T-helper 17 cell (primary cell): ENCODE measurements around the gene ZRANB1. TPM values are rescaled to one million over a fixed set of nuclear protein-coding genes. Genes with fewer than 3 reads are reported as not detected.

Experiments
- ATAC-seq: fragments of 150-1000 bp; cut with Tn5 transposase; 2 replicates; pipeline ENCODE4 v1.10.0; 2021; ENCODE audit warnings: mild to moderate bottlenecking, moderate library complexity
- DNase-seq, 3 donors: peaks; one replicate each; pipeline versions ENCODE4 v3.0.0 to v3.0.0-alpha.2; 2020 to 2021
- H3K9me3 ChIP-seq: one replicate; pipeline ENCODE4 v1.7.0; 2013; ENCODE audit warnings: low read length, mild to moderate bottlenecking; ENCODE audit not compliant: control insufficient read depth, poor library complexity, severe bottlenecking
- H3K27ac Mint-ChIP-seq: one replicate; pipeline ENCODE4 v1.8.0; 2022; ENCODE audit warnings: mild to moderate bottlenecking, moderate library complexity, mixed read lengths
- H3K27me3 Mint-ChIP-seq: one replicate; pipeline ENCODE4 v1.8.0; 2022; ENCODE audit warnings: mixed read lengths
- H3K36me3 Mint-ChIP-seq: one replicate; pipeline ENCODE4 v1.8.0; 2022; ENCODE audit warnings: low read depth, mixed read lengths
- H3K4me1 Mint-ChIP-seq: one replicate; pipeline ENCODE4 v1.8.0; 2022; ENCODE audit warnings: mild to moderate bottlenecking, mixed read lengths
- H3K4me3 Mint-ChIP-seq: one replicate; pipeline ENCODE4 v1.8.0; 2022; ENCODE audit warnings: mild to moderate bottlenecking, moderate library complexity, mixed read lengths
- total RNA-seq, 4 donors: library from RNA in 2 of 4; stranded (reverse) in 2 of 4; gene quantifications; one replicate each; pipeline ENCODE4 v1.2.3 and lab custom pipeline; 2022 to 2026

The ZRANB1 gene
- total RNA-seq, 2 donors from 2014 or later, result 19.4 to 21.3 TPM

GRCh38 chr10:125032474-125033020 lies 90.6 kb downstream of the ZRANB1 start:
- Mint-ChIP-seq H3K4me3 (no peak overlapping the region), H3K27me3 (peaks cover 46% of the 10 kb centered on the region), H3K36me3 (peaks cover 2% of the 10 kb centered on the region), H3K27ac (no peak overlapping the region), H3K4me1 (no peaks in the 10 kb centered on the region)
- DNase-seq (no peak), ATAC-seq (no peak)
- H3K9me3 ChIP-seq, result no peaks in the 10 kb centered on the region

GRCh38 chr10:125033146-125033924 lies 91.4 kb downstream of the ZRANB1 start:
- H3K4me3 Mint-ChIP-seq, result no peak overlapping the region
- no peak overlapping the region for H3K27ac Mint-ChIP-seq

GRCh38 chr10:125034675-125035074 lies 92.8 kb downstream of the ZRANB1 start:
- H3K4me3 Mint-ChIP-seq, result no peak overlapping the region
- H3K4me1 Mint-ChIP-seq, result no peaks in the 10 kb centered on the region
- H3K36me3 Mint-ChIP-seq, result peaks cover 2% of the 10 kb centered on the region
- DNase-seq (no peak), ATAC-seq (no peak)
- peaks cover 39% of the 10 kb centered on the region for H3K27me3 Mint-ChIP-seq
- H3K9me3 ChIP-seq, result no peaks in the 10 kb centered on the region
- H3K27ac Mint-ChIP-seq, result no peak overlapping the region

More at GRCh38 chr10:125033146-125033924, 91.4 kb downstream of the ZRANB1 start:
- Mint-ChIP-seq H3K4me1 (no peaks in the 10 kb centered on the region), H3K36me3 (peaks cover 2% of the 10 kb centered on the region), H3K27me3 (peaks cover 42% of the 10 kb centered on the region)
- DNase-seq (no peak), ATAC-seq (no peak)
- no peaks in the 10 kb centered on the region for H3K9me3 ChIP-seq

GRCh38 chr10:125035136-125035535 lies 93.2 kb downstream of the ZRANB1 start:
- Mint-ChIP-seq H3K4me1 (no peaks in the 10 kb centered on the region), H3K27me3 (peaks cover 39% of the 10 kb centered on the region), H3K27ac (no peak overlapping the region), H3K36me3 (peaks cover 2% of the 10 kb centered on the region), H3K4me3 (no peak overlapping the region)
- H3K9me3 ChIP-seq, result no peaks in the 10 kb centered on the region
- ATAC-seq, result no peak
- no peak for DNase-seq

- H3K9me3 ChIP-seq, result no peaks in the 10 kb centered on the region
- Mint-ChIP-seq H3K27me3 (peaks cover 43% of the 10 kb centered on the region), H3K36me3 (peaks cover 2% of the 10 kb centered on the region), H3K4me1 (no peaks in the 10 kb centered on the region), H3K27ac (no peak overlapping the region), H3K4me3 (no peak overlapping the region)
- ATAC-seq, result no peak
- no peak for DNase-seq
These were observed 93.8 kb downstream of the ZRANB1 start for GRCh38 chr10:125035588-125036295.

GRCh38 chr10:125037145-125037877 lies 95.4 kb downstream of the ZRANB1 start:
- peaks cover 35% of the 10 kb centered on the region for H3K27me3 Mint-ChIP-seq
- H3K36me3 Mint-ChIP-seq, result no peaks in the 10 kb centered on the region
- ATAC-seq, result no peak
- DNase-seq, result no peak
- H3K4me3 Mint-ChIP-seq, result no peak overlapping the region
- H3K9me3 ChIP-seq, result no peaks in the 10 kb centered on the region
- no peak overlapping the region for H3K27ac Mint-ChIP-seq
- H3K4me1 Mint-ChIP-seq, result no peaks in the 10 kb centered on the region

Other genes with a start within 250 kb of the ZRANB1 start
- 10 to 100 TPM; 68.5 to 69.2 TPM for gene FAM53B, start 197.7 kb upstream of the ZRANB1 start, total RNA-seq
- 10 to 100 TPM; 14.5 to 16.2 TPM for gene EEF1AKMT2, start 150.2 kb upstream of the ZRANB1 start, total RNA-seq
- 1 to 10 TPM; 6.8 to 8.7 TPM for gene ABRAXAS2, start 140.3 kb upstream of the ZRANB1 start, total RNA-seq
- gene CTBP2, start 218.4 kb downstream of the ZRANB1 start, total RNA-seq, result 1 to 10 TPM; 1.3 to 1.5 TPM